Activated CD4-positive, alpha-beta T cell treated with anti-CD3 and anti-CD28 coated beads for 36 hours (primary cell): ENCODE results near the gene SMARCC1. TPM values are rescaled to one million over a fixed set of nuclear protein-coding genes. Genes with fewer than 3 reads are reported as not detected.

Experiments used
- ATAC-seq: fragments of 200-7000 bp; cut with Tn5 transposase; one replicate; pipeline ENCODE4 v1.10.0; 2021; ENCODE audit warnings: mild to moderate bottlenecking, moderate library complexity
- CTCF ChIA-PET: fragments of 350-600 bp; sonication (Branson Sonifier 250); formaldehyde crosslinking; loops from one replicate; lab custom pipeline; 2021; ENCODE audit warnings: antibody characterized with exemption; lab: Charles Lee
- POLR2A ChIA-PET: fragments of 350-600 bp; sonication (Branson Sonifier 250); formaldehyde crosslinking; loops from one replicate; lab custom pipeline; 2021; ENCODE audit warnings: antibody characterized with exemption, inconsistent platforms; lab: Charles Lee
- DNase-seq: peaks from one replicate; pipeline ENCODE4 v3.0.0-alpha.2; 2020
- H3K27ac Mint-ChIP-seq: one replicate; pipeline ENCODE4 v1.8.0; 2021; ENCODE audit warnings: mixed read lengths
- H3K27me3 Mint-ChIP-seq: one replicate; pipeline ENCODE4 v1.8.0; 2021; ENCODE audit warnings: mixed read lengths
- H3K36me3 Mint-ChIP-seq: one replicate; pipeline ENCODE4 v1.8.0; 2021; ENCODE audit warnings: low read depth, mixed read lengths
- H3K4me1 Mint-ChIP-seq: one replicate; pipeline ENCODE4 v1.8.0; 2021; ENCODE audit warnings: mixed read lengths
- H3K4me3 Mint-ChIP-seq: one replicate; pipeline ENCODE4 v1.8.0; 2021; ENCODE audit warnings: mild to moderate bottlenecking, moderate library complexity, mixed read lengths
- H3K9me3 Mint-ChIP-seq: one replicate; pipeline ENCODE4 v1.8.0; 2021; ENCODE audit warnings: low read depth, mixed read lengths
- intact Hi-C, 2 experiments: fragments of 100-400 bp; cut with DNase I in 1 of 2; cut with micrococcal nuclease in 1 of 2; formaldehyde crosslinking; loops; one replicate each; pipeline versions ENCODE4 v1.14.2 to v1.15.1; 2022 to 2024; cut with DNase I, micrococcal nuclease
- total RNA-seq, 2 experiments: library from RNA; stranded (reverse); gene quantifications; one replicate each; pipeline ENCODE4 v1.2.3, GENCODE V29; 2021

The SMARCC1 gene
- total RNA-seq, 2 experiments from 2014 or later, result 129 to 130 TPM

- intact Hi-C loops, result no loop called here
These were observed 80.3 kb downstream of the SMARCC1 start for GRCh38 chr3:47701388-47701787.

DNA sequence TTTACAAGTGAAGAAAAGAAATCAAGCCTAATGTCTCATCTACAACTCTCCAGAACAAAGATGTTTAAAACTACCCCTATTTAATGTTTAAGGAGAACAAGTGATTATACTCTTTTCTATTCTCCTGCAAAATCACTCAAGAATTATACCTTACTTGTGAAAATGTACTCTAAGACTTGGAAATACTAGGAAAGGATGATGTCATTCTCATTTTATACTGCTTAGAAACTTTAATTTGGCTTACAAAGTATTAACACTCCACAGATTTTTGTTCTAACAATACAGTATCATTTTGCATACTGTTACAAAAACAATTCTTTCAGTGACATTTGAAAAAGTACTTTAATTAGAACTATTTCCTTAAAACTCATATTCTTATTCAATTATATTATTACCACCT is 89.5 kb downstream of the SMARCC1 start:
- DNase-seq (no peak), ATAC-seq (no peak)
- CTCF ChIA-PET, result no interaction called here
- Mint-ChIP-seq H3K36me3 (peaks cover 32% of the 10 kb centered on the region), H3K27me3 (no peaks in the 10 kb centered on the region), H3K4me1 (no peaks in the 10 kb centered on the region), H3K4me3 (no peak overlapping the region), H3K9me3 (no peaks in the 10 kb centered on the region), H3K27ac (no peak overlapping the region)
- intact Hi-C loops, result no loop called here
- POLR2A ChIA-PET, result no interaction called here

More at GRCh38 chr3:47701388-47701787, 80.3 kb downstream of the SMARCC1 start:
- Mint-ChIP-seq H3K4me3 (no peak overlapping the region), H3K27ac (peak overlapping the region; percentile 47), H3K36me3 (peaks cover 28% of the 10 kb centered on the region), H3K9me3 (no peaks in the 10 kb centered on the region), H3K27me3 (no peaks in the 10 kb centered on the region), H3K4me1 (no peaks in the 10 kb centered on the region)
- POLR2A ChIA-PET, result no interaction called here
- ATAC-seq (no peak), DNase-seq (no peak)
- CTCF ChIA-PET, result no interaction called here

DNA sequence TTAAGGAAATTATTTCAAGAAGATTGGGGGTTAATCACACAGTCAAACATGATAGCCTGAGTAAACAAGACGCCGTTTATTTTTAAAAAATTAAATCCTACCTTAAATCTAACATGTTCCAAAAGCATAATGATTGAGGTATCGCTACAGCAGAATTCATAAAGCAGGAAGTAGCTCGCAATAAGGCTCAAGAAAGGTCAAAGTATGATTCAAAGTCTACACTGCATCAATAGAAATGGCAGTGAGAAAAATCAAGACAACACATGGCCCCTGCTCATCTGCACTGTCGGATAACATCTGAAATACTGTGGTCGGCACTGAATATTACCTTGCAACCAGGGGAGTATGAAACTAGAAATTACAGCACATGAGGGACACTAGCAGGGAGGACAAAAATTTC is 93.2 kb downstream of the SMARCC1 start:
- POLR2A ChIA-PET, result no interaction called here

DNA sequence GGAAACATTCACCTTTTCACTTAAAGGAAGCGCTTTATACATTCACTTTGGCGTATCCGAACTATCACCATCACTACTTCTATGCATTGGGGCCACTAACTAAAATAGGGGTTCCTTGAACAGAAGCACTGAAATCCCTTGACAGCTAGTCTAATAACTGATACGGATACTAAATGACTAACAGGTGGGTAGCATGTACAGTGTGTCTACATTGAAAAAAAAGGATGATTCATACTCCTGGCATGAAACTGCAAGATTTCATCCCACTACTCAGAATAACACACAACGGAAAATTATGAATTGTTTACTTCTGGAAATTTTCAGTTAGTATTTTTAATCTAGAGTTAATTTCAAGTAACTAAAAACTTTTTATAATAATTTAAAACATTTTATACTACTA is 96.7 kb downstream of the SMARCC1 start:
- ATAC-seq (peak; percentile 68), DNase-seq (no peak)
- ChIA-PET POLR2A (no interaction called here), CTCF (interaction anchor here (1.3 kb wide), 1 partner anchor 12 kb away, joined by 3 read pairs; no protein-coding TSS in a partner anchor)
- Mint-ChIP-seq H3K9me3 (no peaks in the 10 kb centered on the region), H3K4me1 (peaks cover 6% of the 10 kb centered on the region), H3K36me3 (peaks cover 32% of the 10 kb centered on the region), H3K4me3 (no peak overlapping the region), H3K27ac (no peak overlapping the region), H3K27me3 (no peaks in the 10 kb centered on the region)
- intact Hi-C loops, result no loop called here

More for the DNA sequence above, 93.2 kb downstream of the SMARCC1 start:
- no peak for DNase-seq
- intact Hi-C loops, result no loop called here
- no peak for ATAC-seq
- H3K4me1 Mint-ChIP-seq, result peaks cover 6% of the 10 kb centered on the region
- no peak overlapping the region for H3K4me3 Mint-ChIP-seq
- H3K36me3 Mint-ChIP-seq, result peaks cover 39% of the 10 kb centered on the region
- no peaks in the 10 kb centered on the region for H3K9me3 Mint-ChIP-seq
- CTCF ChIA-PET, result interaction anchor here (0.6 to 1.0 kb wide), 2 partner anchors 22 to 82 kb away, joined by 3 to 4 read pairs; no protein-coding TSS in a partner anchor
- no peak overlapping the region for H3K27ac Mint-ChIP-seq
- no peaks in the 10 kb centered on the region for H3K27me3 Mint-ChIP-seq

DNA sequence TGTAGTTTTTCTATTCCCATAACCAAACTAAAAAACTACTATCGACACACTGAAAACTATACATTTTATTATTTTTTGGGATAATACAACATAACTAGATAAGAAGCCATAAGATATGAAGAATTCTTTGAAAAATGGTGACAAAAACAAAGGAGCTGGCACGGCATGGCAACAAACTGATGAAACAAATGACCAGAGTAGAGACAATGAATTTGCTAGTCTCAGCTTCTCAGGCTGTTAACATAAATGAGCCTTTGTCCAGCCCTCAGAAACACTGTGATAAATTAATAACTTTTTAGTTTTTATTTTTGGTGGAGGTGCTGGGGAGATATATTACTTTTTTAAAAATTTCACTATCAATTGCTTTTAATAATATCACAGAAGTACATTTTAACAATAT is 100.7 kb downstream of the SMARCC1 start:
- no peak overlapping the region for H3K4me3 Mint-ChIP-seq
- no peaks in the 10 kb centered on the region for H3K9me3 Mint-ChIP-seq
- intact Hi-C loops, result no loop called here
- H3K27ac Mint-ChIP-seq, result no peak overlapping the region
- ChIA-PET POLR2A (no interaction called here), CTCF (interaction anchor here (0.7 kb wide), 1 partner anchor 11 kb away, joined by 3 read pairs; no protein-coding TSS in a partner anchor)
- no peak for DNase-seq
- ATAC-seq, result no peak
- peaks cover 6% of the 10 kb centered on the region for H3K4me1 Mint-ChIP-seq
- H3K36me3 Mint-ChIP-seq, result peaks cover 38% of the 10 kb centered on the region
- H3K27me3 Mint-ChIP-seq, result no peaks in the 10 kb centered on the region

- CTCF ChIA-PET, result interaction anchor here (0.5 to 1.5 kb wide), 3 partner anchors 9 to 334 kb away, joined by 3 to 4 read pairs (median 3); no protein-coding TSS in a partner anchor
- POLR2A ChIA-PET, result no interaction called here
- no peak overlapping the region for H3K4me3 Mint-ChIP-seq
These were observed 103.0 kb downstream of the SMARCC1 start for GRCh38 chr3:47678446-47679338.

GRCh38 chr3:47669026-47669749 is 112.5 kb downstream of the SMARCC1 start:
- Mint-ChIP-seq H3K27ac (peak overlapping the region; percentile 52), H3K36me3 (peaks cover 32% of the 10 kb centered on the region), H3K27me3 (no peaks in the 10 kb centered on the region), H3K9me3 (no peaks in the 10 kb centered on the region), H3K4me1 (peaks cover 2% of the 10 kb centered on the region), H3K4me3 (no peak overlapping the region)
- ChIA-PET CTCF (interaction anchor here (0.6 to 1.1 kb wide), 5 partner anchors 8 to 120 kb away, joined by 3 to 4 read pairs (median 3); no protein-coding TSS in a partner anchor), POLR2A (no interaction called here)
- no peak for DNase-seq
- ATAC-seq, result no peak
- intact Hi-C loops, result no loop called here

More at GRCh38 chr3:47678446-47679338, 103.0 kb downstream of the SMARCC1 start:
- no peak for DNase-seq
- H3K27ac Mint-ChIP-seq, result no peak overlapping the region
- intact Hi-C loops, result no loop called here
- no peak for ATAC-seq
- no peaks in the 10 kb centered on the region for H3K9me3 Mint-ChIP-seq
- H3K4me1 Mint-ChIP-seq, result no peaks in the 10 kb centered on the region
- H3K27me3 Mint-ChIP-seq, result no peaks in the 10 kb centered on the region
- peaks cover 45% of the 10 kb centered on the region for H3K36me3 Mint-ChIP-seq

DNA sequence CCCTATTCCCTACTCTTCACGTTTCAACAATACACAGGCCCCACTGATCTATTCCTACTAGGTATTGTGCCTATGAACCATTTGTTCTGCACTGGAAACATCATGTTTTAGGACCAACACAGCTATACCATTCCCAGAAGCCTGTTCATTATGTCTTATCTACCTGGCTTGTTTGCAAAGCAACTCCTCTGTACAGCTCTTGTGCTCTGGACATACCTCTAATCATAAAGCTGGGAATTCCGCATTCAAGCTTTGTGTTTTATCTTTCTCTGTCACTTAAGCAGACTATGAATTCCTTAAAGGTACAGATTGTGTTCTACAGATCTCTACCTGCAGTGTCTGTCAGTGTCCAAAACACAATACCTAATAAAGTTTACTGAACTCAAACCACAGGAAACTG is 115.6 kb downstream of the SMARCC1 start:
- no peaks in the 10 kb centered on the region for H3K27me3 Mint-ChIP-seq
- H3K4me3 Mint-ChIP-seq, result no peak overlapping the region
- no peak for DNase-seq
- H3K36me3 Mint-ChIP-seq, result peaks cover 19% of the 10 kb centered on the region
- intact Hi-C loops, result no loop called here
- H3K27ac Mint-ChIP-seq, result no peak overlapping the region
- H3K9me3 Mint-ChIP-seq, result no peaks in the 10 kb centered on the region
- ChIA-PET POLR2A (no interaction called here), CTCF (interaction anchor here (0.6 kb wide), 1 partner anchor 23 kb away, joined by 4 read pairs; no protein-coding TSS in a partner anchor)
- peaks cover 2% of the 10 kb centered on the region for H3K4me1 Mint-ChIP-seq
- ATAC-seq, result no peak

GRCh38 chr3:47664519-47664918 is 117.2 kb downstream of the SMARCC1 start:
- ATAC-seq (no peak), DNase-seq (no peak)
- CTCF ChIA-PET, result no interaction called here
- peaks cover 26% of the 10 kb centered on the region for H3K36me3 Mint-ChIP-seq
- no peak overlapping the region for H3K27ac Mint-ChIP-seq
- no peak overlapping the region for H3K4me3 Mint-ChIP-seq
- POLR2A ChIA-PET, result no interaction called here
- H3K27me3 Mint-ChIP-seq, result no peaks in the 10 kb centered on the region
- H3K9me3 Mint-ChIP-seq, result peaks cover 2% of the 10 kb centered on the region
- peaks cover 2% of the 10 kb centered on the region for H3K4me1 Mint-ChIP-seq
- intact Hi-C loops, result no loop called here

GRCh38 chr3:47663630-47664240 is 118.0 kb downstream of the SMARCC1 start:
- no peak for ATAC-seq
- Mint-ChIP-seq H3K36me3 (peaks cover 30% of the 10 kb centered on the region), H3K4me1 (no peaks in the 10 kb centered on the region), H3K9me3 (peaks cover 5% of the 10 kb centered on the region), H3K4me3 (no peak overlapping the region), H3K27ac (no peak overlapping the region), H3K27me3 (no peaks in the 10 kb centered on the region)
- CTCF ChIA-PET, result interaction anchor here (1.4 kb wide), 1 partner anchor 11 kb away, joined by 3 read pairs; no protein-coding TSS in a partner anchor
- intact Hi-C loops, result no loop called here
- POLR2A ChIA-PET, result no interaction called here
- no peak for DNase-seq
